ENCODE results near the gene ERC1. TPM values are rescaled to one million over a fixed set of nuclear protein-coding genes. Genes with fewer than 3 reads are reported as not detected.
"Not testable (repeated sequence)": the region's sequence is repeated elsewhere in the genome, so short reads cannot be mapped to it uniquely, and the experiment has no call there.

Gene ERC1
- total RNA-seq, 1 donor from 2014 or later, result 42.6 TPM

DNA sequence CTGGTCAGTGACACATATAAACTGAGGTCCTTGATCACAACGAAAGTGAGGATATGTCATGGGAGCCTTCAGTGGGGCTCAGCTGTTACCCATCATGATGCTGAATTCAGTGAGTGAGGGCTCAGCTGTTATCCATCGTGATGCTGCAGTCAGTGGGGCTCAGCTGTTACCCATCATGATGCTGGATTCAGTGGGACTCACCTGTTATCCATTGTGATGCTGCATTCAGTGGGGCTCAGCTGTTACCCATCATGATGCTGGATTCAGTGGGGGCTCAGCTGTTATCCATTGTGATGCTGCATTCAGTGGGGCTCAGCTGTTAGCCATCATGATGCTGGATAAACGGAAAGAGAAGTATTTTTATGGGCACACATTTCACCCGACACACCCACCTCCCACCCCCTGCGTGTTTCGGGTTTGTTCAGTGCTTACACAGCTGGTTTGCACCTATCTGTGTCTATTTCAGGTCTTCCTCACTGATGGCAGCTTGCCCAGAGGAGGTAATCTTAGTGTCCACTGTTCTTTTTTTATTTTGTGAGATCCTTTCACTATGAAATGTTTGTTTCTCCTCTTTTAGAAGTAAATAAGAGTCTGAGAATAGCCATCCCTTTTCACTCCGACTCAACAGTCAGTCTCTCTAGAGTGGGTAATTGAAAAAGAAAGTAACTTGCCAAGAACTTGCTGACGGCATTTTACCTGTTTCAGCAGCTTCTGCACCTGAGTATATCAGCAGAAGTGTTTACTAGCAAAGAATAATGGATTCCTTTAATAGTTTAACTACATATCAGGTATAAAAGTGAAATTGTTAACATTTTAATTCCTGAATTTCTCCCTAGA lies 183.0 kb downstream of the ERC1 start:
- H3K27me3 Mint-ChIP-seq (ENCODE audit: low read depth), result no peaks in the 10 kb centered on the region
- no peak overlapping the region for H3K4me3 Mint-ChIP-seq (ENCODE audit: low read depth)
- H3K4me1 Mint-ChIP-seq (ENCODE audit: low read depth), result no peaks in the 10 kb centered on the region
- no peak for DNase-seq (ENCODE audit: low spot score)
- peaks cover 8% of the 10 kb centered on the region for H3K9me3 Mint-ChIP-seq
- intact Hi-C loops (cut with micrococcal nuclease), result no loop called here
- peaks cover 6% of the 10 kb centered on the region for H3K36me3 Mint-ChIP-seq (ENCODE audit: low read depth)
- no peak overlapping the region for H3K27ac Mint-ChIP-seq

DNA sequence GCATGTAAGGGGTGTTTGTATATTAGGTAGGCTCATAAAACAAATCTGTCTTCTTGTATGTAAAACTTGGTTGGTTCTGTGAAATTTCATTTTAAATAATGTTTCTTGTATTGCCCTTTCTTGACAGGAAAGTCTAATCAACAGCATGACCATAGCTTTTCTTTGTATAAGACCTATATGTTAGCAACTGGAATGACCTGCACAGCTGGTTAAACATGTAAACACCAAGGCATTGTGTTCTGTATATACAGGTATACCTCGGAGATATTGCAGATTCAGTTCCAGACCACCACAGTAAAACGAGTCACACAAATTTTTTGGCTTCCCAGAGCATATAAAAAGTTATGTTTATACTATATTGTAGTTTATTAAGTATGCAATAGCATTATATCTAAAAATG lies 183.6 kb downstream of the ERC1 start:
- Mint-ChIP-seq H3K36me3 (ENCODE audit: low read depth) (peaks cover 8% of the 10 kb centered on the region), H3K4me3 (ENCODE audit: low read depth) (no peak overlapping the region), H3K9me3 (peaks cover 8% of the 10 kb centered on the region)

DNA sequence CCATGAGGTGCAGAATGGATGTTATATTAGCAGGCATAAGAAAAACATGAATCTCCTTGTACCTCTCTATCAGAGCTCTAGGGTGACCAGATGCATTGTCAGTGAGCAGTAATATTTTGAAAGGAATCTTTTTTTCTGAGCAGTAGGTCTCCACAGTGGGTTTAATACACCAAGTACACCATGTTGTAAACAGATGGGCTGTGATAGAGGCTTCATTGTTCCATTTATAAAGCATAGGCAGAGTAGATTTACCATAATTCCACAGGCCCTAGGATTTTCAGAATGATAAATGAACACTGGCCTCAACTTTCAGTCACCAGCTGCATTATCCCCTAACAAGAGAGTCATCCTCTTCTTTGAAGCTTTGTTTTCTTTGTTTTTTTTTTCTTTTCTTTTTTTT lies 185.2 kb downstream of the ERC1 start:
- Mint-ChIP-seq H3K4me1 (ENCODE audit: low read depth) (no peaks in the 10 kb centered on the region), H3K36me3 (ENCODE audit: low read depth) (peaks cover 11% of the 10 kb centered on the region), H3K27ac (no peak overlapping the region), H3K27me3 (ENCODE audit: low read depth) (no peaks in the 10 kb centered on the region), H3K4me3 (ENCODE audit: low read depth) (no peak overlapping the region), H3K9me3 (peaks cover 8% of the 10 kb centered on the region)
- intact Hi-C loops (cut with micrococcal nuclease), result no loop called here
- no peak for DNase-seq (ENCODE audit: low spot score)

More for the DNA sequence above, 183.6 kb downstream of the ERC1 start:
- Mint-ChIP-seq H3K4me1 (ENCODE audit: low read depth) (no peaks in the 10 kb centered on the region), H3K27ac (no peak overlapping the region), H3K27me3 (ENCODE audit: low read depth) (no peaks in the 10 kb centered on the region)
- intact Hi-C loops (cut with micrococcal nuclease), result no loop called here
- DNase-seq (ENCODE audit: low spot score), result no peak

DNA sequence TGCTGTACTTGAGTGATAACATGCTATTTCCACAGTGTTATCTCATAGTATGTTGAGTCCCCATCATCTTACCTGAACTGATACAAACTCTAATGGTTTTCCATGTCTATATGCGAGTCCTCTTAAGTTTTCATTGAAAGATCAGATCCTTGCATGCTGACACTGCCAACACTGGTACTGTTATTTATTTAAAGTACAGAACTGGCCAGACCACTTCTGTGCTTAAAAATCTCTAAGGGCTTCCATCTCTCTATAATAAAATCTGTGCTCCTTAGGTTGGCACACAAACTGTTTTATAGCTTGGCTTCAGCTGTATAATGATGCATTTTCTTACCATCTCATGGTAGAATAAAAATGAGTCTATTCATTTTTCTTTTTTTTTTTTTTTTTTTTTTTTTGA lies 188.1 kb downstream of the ERC1 start:
- H3K27me3 Mint-ChIP-seq (ENCODE audit: low read depth), result no peaks in the 10 kb centered on the region
- H3K9me3 Mint-ChIP-seq, result peaks cover 8% of the 10 kb centered on the region

DNA sequence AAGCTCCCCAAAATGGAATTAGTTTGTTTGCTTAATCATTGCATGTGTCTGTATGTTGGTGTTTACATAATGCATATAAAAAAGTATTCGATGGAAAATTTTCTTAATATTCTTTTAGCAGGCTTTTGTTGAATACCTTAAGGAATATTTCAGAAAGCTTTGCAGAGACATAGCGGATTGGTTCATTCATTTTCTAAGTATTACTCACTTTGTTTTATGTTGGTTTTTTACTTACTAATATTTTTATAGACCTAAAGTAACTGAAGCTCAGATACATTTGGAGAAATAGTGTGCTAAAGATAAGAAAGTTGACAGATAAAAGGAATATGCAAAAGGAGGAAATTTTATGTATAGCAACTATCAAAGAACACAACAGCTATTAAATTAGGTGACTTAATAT lies 191.0 kb downstream of the ERC1 start:
- no peak overlapping the region for H3K27ac Mint-ChIP-seq
- no peak for DNase-seq (ENCODE audit: low spot score)
- peaks cover 8% of the 10 kb centered on the region for H3K9me3 Mint-ChIP-seq
- H3K4me3 Mint-ChIP-seq (ENCODE audit: low read depth), result no peak overlapping the region
- peaks cover 8% of the 10 kb centered on the region for H3K4me1 Mint-ChIP-seq (ENCODE audit: low read depth)
- intact Hi-C loops (cut with micrococcal nuclease), result no loop called here
- no peaks in the 10 kb centered on the region for H3K27me3 Mint-ChIP-seq (ENCODE audit: low read depth)
- peaks cover 27% of the 10 kb centered on the region for H3K36me3 Mint-ChIP-seq (ENCODE audit: low read depth)

More for the DNA sequence above, 188.1 kb downstream of the ERC1 start:
- peaks cover 23% of the 10 kb centered on the region for H3K36me3 Mint-ChIP-seq (ENCODE audit: low read depth)
- intact Hi-C loops (cut with micrococcal nuclease), result no loop called here
- H3K27ac Mint-ChIP-seq, result no peak overlapping the region
- no peak overlapping the region for H3K4me3 Mint-ChIP-seq (ENCODE audit: low read depth)
- H3K4me1 Mint-ChIP-seq (ENCODE audit: low read depth), result no peaks in the 10 kb centered on the region
- no peak for DNase-seq (ENCODE audit: low spot score)

DNA sequence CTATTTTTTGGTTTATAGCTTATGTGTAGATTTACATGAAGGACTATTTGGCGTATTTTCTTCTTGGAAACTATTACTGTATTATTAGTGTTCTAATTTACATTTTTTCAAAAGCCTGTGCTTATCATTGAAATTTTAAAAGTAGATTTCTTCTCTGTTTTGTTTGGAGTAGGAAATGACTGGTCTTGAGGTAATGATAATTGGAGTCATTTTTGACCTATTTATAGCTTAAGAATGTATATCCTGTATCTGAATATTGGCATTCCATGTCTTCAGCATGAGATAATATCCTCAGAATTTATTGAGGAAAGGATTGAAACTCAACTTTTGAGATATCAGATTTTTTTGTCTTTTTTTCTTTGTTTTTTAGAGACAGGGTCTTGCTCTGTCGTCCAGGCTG lies 193.4 kb downstream of the ERC1 start:
- DNase-seq (ENCODE audit: low spot score), result no peak
- Mint-ChIP-seq H3K9me3 (no peaks in the 10 kb centered on the region), H3K36me3 (ENCODE audit: low read depth) (peaks cover 28% of the 10 kb centered on the region), H3K4me1 (ENCODE audit: low read depth) (peaks cover 8% of the 10 kb centered on the region), H3K27ac (no peak overlapping the region), H3K4me3 (ENCODE audit: low read depth) (no peak overlapping the region), H3K27me3 (ENCODE audit: low read depth) (no peaks in the 10 kb centered on the region)
- intact Hi-C loops (cut with micrococcal nuclease), result no loop called here

DNA sequence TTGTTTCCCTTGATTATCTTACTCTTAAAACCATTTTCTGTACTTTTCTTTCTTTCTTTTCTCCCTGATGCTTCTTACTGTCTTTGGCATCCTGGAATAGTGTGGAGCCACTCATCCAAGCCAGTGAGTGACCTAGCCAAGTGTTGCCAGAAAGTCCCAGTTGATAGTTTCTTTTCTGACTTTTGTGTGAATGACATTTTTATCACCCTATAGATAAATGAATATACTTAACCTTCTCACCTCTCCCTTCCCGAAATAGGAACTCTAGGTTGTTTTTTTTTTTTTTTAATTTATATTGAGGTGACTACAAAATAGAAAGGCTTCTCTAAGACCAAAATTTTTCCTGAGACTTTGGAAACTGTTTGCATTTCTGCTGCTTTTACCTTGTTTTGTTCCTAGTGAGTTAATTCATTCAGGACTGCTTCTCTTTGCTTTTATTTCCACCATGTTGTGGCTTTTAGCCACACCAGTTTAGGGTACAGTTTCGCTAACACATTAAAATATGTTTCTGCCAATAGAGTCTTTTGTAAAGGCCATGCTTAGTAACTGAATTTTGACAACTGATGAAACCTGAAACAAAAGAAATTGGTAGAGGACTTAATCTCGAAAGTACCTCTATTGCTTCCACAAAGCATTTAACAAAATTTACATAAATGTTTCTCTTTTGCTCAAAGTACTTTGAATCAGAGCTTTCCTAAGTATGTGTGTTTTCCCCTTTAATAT lies 194.6 kb downstream of the ERC1 start:
- Mint-ChIP-seq H3K4me1 (ENCODE audit: low read depth) (peaks cover 8% of the 10 kb centered on the region), H3K9me3 (no peaks in the 10 kb centered on the region), H3K36me3 (ENCODE audit: low read depth) (peaks cover 32% of the 10 kb centered on the region), H3K4me3 (ENCODE audit: low read depth) (no peak overlapping the region), H3K27ac (peak overlapping the region; percentile 63), H3K27me3 (ENCODE audit: low read depth) (no peaks in the 10 kb centered on the region)
- intact Hi-C loops (cut with micrococcal nuclease), result no loop called here
- no peak for DNase-seq (ENCODE audit: low spot score)

DNA sequence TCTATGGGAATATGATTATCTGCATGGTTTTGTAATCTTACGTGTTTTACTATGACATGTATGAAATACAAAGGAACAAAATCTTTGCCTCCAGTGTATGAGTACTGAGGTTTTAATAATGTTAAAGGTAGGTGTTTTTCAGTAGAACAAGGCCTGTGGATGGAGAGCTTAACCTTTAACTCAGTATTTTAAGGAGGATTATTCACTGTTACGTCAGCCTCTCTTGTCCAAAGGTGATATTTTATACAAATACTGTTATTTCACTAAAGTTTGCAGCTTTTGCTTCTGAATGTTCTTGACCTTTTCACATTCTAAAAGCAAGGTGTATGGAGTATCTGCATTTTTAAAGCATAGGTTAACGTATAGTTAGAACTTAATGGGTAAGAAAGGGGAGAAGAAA lies 195.3 kb downstream of the ERC1 start:
- Mint-ChIP-seq H3K4me1 (ENCODE audit: low read depth) (peaks cover 8% of the 10 kb centered on the region), H3K27me3 (ENCODE audit: low read depth) (no peaks in the 10 kb centered on the region), H3K9me3 (no peaks in the 10 kb centered on the region), H3K36me3 (ENCODE audit: low read depth) (peaks cover 29% of the 10 kb centered on the region), H3K4me3 (ENCODE audit: low read depth) (no peak overlapping the region), H3K27ac (no peak overlapping the region)
- intact Hi-C loops (cut with micrococcal nuclease), result no loop called here
- DNase-seq (ENCODE audit: low spot score), result no peak

DNA sequence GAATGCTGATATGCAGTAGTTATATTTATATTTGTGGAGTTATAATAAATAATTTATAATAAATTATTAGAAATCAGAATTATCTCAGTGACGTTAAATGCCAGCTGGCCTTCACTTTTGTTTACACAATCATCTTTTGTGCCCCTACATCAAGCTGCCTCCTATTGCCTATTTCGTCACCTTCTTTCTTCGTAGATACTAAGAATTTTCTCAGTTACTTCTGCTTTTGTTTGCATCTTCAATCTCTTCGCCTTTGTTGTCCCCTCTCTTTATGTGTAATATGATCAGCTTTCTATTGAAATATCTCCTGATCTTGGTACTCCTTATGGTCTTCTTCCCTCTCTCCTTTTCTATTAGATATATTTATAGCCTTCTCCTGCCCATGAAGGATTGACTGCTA lies 197.0 kb downstream of the ERC1 start:
- Mint-ChIP-seq H3K27me3 (ENCODE audit: low read depth) (no peaks in the 10 kb centered on the region), H3K27ac (no peak overlapping the region), H3K9me3 (no peaks in the 10 kb centered on the region), H3K36me3 (ENCODE audit: low read depth) (peaks cover 33% of the 10 kb centered on the region), H3K4me1 (ENCODE audit: low read depth) (peaks cover 10% of the 10 kb centered on the region), H3K4me3 (ENCODE audit: low read depth) (no peak overlapping the region)
- no peak for DNase-seq (ENCODE audit: low spot score)
- intact Hi-C loops (cut with micrococcal nuclease), result no loop called here

DNA sequence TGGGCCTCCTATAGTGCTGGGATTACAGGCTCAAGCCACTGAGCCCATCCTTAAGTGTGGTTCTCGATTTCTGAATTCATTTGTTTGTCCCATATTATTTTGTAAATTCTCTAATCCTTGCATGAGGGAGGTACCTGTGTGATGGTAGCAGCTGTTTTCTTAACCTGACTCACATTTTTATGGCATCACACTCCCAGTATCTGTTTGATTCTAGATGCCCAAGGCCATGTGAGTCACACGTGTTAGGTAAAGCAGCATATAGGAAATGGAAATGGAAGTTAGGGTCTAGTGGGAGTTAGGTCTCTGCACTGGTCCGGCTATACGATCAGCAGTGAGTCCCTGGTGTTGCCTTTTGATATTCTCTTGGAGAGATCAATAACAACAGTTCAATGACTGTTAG lies 198.1 kb downstream of the ERC1 start:
- intact Hi-C loops (cut with micrococcal nuclease), result no loop called here
- Mint-ChIP-seq H3K9me3 (no peaks in the 10 kb centered on the region), H3K4me1 (ENCODE audit: low read depth) (peaks cover 10% of the 10 kb centered on the region), H3K27ac (no peak overlapping the region), H3K4me3 (ENCODE audit: low read depth) (no peak overlapping the region), H3K27me3 (ENCODE audit: low read depth) (no peaks in the 10 kb centered on the region), H3K36me3 (ENCODE audit: low read depth) (peaks cover 27% of the 10 kb centered on the region)
- no peak for DNase-seq (ENCODE audit: low spot score)

DNA sequence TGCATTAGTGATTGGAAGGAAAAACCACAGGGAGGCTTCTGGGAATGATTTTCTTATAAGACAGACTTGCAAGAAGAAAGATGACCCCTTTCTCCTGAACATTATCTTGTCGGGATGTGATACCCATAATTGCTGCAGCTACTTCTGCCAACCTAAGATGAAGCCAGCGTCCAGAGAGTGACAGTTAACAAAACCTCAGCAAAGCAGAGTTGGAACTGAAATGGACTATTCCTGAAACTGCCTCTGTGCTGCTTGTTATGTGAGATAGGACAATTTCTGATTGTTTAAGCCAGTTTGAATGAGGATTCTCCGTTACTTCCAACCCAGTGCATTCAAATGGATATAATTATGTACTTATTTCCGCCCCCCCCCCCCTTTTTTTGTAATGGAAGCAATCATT lies 204.5 kb downstream of the ERC1 start:
- DNase-seq (ENCODE audit: low spot score), result no peak
- Mint-ChIP-seq H3K27me3 (ENCODE audit: low read depth) (no peaks in the 10 kb centered on the region), H3K9me3 (peaks cover 11% of the 10 kb centered on the region), H3K27ac (no peak overlapping the region), H3K4me1 (ENCODE audit: low read depth) (peaks cover 5% of the 10 kb centered on the region), H3K4me3 (ENCODE audit: low read depth) (no peak overlapping the region), H3K36me3 (ENCODE audit: low read depth) (peaks cover 48% of the 10 kb centered on the region)
- intact Hi-C loops (cut with micrococcal nuclease), result no loop called here

DNA sequence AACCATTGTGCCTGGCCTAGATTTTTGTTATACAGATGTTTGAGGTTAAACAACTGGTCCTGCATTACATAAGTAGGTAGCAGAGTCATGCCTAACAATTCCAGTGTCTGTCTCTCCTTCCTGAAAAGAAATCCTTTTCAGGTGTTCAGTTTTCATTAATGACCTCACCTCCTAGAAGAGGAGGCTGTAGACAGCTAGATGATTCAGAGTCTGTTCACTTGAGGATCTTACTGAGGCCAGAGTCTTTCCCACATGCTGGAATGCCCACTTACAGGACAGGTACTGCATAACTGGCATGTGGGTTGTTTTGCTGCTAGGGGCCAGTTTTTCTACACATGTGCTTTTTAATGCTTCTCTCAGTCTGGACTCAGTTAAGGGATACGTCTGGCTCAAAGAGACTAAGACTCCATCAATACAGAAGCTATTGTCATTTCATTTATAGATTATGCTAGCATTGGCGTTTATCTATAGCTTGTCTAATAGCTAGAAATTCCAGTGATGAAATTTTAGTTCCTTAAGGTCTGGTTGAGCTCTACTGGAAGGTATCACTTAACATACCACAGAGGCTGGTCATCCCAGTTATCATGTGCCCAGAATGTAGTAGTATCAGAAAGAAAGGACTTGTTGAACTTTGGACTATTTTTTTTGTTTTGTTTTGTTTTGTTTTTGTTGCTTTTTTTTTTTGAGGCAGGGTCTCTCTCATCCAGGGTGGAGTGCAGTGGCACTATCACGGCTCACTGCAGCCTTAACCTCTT lies 206.4 kb downstream of the ERC1 start:
- intact Hi-C loops (cut with micrococcal nuclease), result no loop called here
- Mint-ChIP-seq H3K4me3 (ENCODE audit: low read depth) (no peak overlapping the region), H3K4me1 (ENCODE audit: low read depth) (peaks cover 12% of the 10 kb centered on the region), H3K9me3 (peaks cover 11% of the 10 kb centered on the region), H3K27me3 (ENCODE audit: low read depth) (no peaks in the 10 kb centered on the region), H3K27ac (no peak overlapping the region), H3K36me3 (ENCODE audit: low read depth) (peaks cover 39% of the 10 kb centered on the region)
- no peak for DNase-seq (ENCODE audit: low spot score)

DNA sequence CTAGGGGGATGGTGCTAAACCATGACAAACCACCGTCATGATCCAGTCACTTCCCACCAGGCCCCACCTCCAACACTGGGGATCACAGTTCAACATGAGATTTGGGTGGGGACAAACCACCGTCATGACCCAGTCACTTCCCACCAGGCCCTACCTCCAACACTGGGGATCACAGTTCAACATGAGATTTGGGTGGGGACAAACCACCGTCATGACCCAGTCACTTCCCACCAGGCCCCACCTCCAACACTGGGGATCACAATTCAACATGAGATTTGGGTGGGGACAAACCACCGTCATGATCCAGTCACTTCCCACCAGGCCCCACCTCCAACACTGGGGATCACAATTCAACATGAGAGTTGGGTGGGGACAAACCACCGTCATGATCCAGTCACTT lies 207.8 kb downstream of the ERC1 start:
- H3K27me3 Mint-ChIP-seq (ENCODE audit: low read depth); intact Hi-C loops (cut with micrococcal nuclease); H3K4me3 Mint-ChIP-seq (ENCODE audit: low read depth); H3K27ac Mint-ChIP-seq; DNase-seq (ENCODE audit: low spot score): not testable (repeated sequence)
- Mint-ChIP-seq H3K9me3 (peaks cover 11% of the 10 kb centered on the region), H3K36me3 (ENCODE audit: low read depth) (peaks cover 38% of the 10 kb centered on the region), H3K4me1 (ENCODE audit: low read depth) (peaks cover 14% of the 10 kb centered on the region)
